Measurements from ENCODE around the gene SFTPA1.
"Not testable (repeated sequence)": the region's sequence is repeated elsewhere in the genome, so short reads cannot be mapped to it uniquely, and the experiment has no call there.

The SFTPA1 gene

DNA sequence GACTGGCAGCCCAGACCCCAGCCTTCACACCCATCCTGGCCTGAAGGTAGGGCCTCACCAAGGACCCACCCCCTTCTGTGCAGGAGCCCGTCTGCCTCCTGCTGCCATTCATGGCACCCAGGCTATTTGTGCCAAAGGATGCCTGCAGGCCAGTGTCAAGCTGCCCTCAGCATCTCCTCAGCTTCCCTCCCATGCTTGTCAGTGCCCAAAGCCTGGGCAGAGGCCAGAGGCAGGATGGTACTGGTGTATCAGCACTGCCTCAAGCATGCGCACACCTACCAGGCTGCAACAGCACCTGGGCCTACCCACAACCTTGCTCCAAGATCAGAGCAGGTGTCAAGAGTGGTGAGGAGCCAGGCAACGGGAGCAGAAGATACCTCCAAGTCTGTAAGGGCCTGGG lies 27.6 kb downstream of the SFTPA1 start:
- no peak for TF ChIP-seq CTCF (IDR thresholded peaks at IDR 0.05; ENCODE audit: low read depth, low read length, missing control alignments)
- in situ Hi-C loops (cut with HindIII; ENCODE audit: low sequenced_read_pairs), result no loop called here
- no peak overlapping the region for H3K4me3 ChIP-seq (ENCODE audit: low read depth, low read length)
- no peak for DNase-seq (ENCODE audit: low read depth)

DNA sequence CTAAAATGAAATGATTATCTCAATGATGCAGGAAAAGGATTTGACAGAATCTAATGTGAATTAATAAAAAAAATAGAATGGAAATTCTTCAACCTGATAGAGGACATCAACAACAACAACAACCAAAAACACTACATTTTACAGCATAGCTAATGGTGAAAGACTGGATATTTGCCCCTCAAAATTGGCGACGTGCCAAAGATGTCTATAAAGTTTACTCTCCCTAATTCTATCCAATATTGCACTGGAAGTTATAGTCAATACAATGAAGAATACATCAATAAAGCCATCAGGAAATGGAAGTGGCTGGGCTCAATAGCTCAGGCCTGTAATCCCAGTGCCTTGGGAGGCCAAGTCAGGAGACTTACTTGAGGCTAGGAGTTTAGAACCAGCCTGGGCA lies 42.0 kb downstream of the SFTPA1 start:
- H3K4me3 ChIP-seq (ENCODE audit: low read depth, low read length); in situ Hi-C loops (cut with HindIII; ENCODE audit: low sequenced_read_pairs); DNase-seq (ENCODE audit: low read depth): not testable (repeated sequence)

GRCh38 chr10:79663287-79663686 lies 52.5 kb downstream of the SFTPA1 start:
- in situ Hi-C loops (cut with HindIII; ENCODE audit: low sequenced_read_pairs); H3K4me3 ChIP-seq (ENCODE audit: low read depth, low read length); DNase-seq (ENCODE audit: low read depth): not testable (repeated sequence)

GRCh38 chr10:79664686-79665085 lies 53.9 kb downstream of the SFTPA1 start:
- DNase-seq (ENCODE audit: low read depth); in situ Hi-C loops (cut with HindIII; ENCODE audit: low sequenced_read_pairs); H3K4me3 ChIP-seq (ENCODE audit: low read depth, low read length): not testable (repeated sequence)
